ENCODE data around the gene GSTO2. TPM values are rescaled to one million over a fixed set of nuclear protein-coding genes. Genes with fewer than 3 reads are reported as not detected.

GSTO2 gene
- total RNA-seq, 1 experiment from 2014 or later, result 1.1 TPM

DNA sequence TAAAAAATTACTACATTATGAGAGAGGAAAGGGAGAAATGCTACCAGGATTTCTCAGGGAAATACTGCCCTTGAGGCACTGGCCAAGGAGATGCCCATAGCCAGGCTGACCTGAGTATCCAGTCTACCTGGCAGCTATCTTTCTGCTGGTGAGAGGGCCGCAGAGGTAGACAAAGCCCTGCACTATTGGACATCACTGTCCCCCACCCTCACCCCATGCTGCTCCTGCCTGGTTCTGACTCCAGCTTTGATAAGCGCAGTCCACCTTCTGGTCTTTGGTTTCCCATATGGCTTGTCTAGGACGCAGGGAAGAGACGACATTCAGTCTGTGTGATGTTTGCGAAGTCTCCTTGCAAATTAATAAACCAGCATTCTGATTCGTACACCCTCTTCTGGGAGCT, 65.6 kb downstream of the GSTO2 start:
- no peaks in the 10 kb centered on the region for H3K27me3 Mint-ChIP-seq (ENCODE audit: insufficient read depth, unreplicated experiment)
- no peaks in the 10 kb centered on the region for H3K9me3 ChIP-seq
- H3K9me3 Mint-ChIP-seq (ENCODE audit: unreplicated experiment), result no peaks in the 10 kb centered on the region
- H3K36me3 ChIP-seq (ENCODE audit: control insufficient read depth, insufficient read depth, low read length), result no peaks in the 10 kb centered on the region
- POLR2A ChIA-PET, result no interaction called here
- H3K4me3 Mint-ChIP-seq (ENCODE audit: unreplicated experiment), result no peak overlapping the region
- DNase-seq, result no peak
- peaks cover 42% of the 10 kb centered on the region for H3K4me1 ChIP-seq
- no peaks in the 10 kb centered on the region for H3K27me3 ChIP-seq (replicated peaks; ENCODE audit: control insufficient read depth, insufficient read depth, low read length)
- CTCF ChIA-PET, result no interaction called here
- H3K36me3 Mint-ChIP-seq (ENCODE audit: insufficient read depth, unreplicated experiment), result no peaks in the 10 kb centered on the region
- no peak overlapping the region for H3K4me3 ChIP-seq (ENCODE audit: low read depth, low read length)
- peaks cover 22% of the 10 kb centered on the region for H3K4me1 Mint-ChIP-seq (ENCODE audit: low read depth, unreplicated experiment)
- intact Hi-C loops (cut with micrococcal nuclease; ENCODE audit: unreplicated experiment), result no loop called here
- BruUV-seq (replicated peaks), result no TSS peak
- TF ChIP-seq, protein P1, sequence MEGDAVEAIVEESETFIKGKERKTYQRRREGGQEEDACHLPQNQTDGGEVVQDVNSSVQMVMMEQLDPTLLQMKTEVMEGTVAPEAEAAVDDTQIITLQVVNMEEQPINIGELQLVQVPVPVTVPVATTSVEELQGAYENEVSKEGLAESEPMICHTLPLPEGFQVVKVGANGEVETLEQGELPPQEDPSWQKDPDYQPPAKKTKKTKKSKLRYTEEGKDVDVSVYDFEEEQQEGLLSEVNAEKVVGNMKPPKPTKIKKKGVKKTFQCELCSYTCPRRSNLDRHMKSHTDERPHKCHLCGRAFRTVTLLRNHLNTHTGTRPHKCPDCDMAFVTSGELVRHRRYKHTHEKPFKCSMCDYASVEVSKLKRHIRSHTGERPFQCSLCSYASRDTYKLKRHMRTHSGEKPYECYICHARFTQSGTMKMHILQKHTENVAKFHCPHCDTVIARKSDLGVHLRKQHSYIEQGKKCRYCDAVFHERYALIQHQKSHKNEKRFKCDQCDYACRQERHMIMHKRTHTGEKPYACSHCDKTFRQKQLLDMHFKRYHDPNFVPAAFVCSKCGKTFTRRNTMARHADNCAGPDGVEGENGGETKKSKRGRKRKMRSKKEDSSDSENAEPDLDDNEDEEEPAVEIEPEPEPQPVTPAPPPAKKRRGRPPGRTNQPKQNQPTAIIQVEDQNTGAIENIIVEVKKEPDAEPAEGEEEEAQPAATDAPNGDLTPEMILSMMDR (IDR thresholded peaks at IDR 0.05; ENCODE audit: insufficient read depth in 1 of 2, low read depth in 1 of 2, low read length in 1 of 2, severe bottlenecking in 1 of 2, unreplicated experiment in 1 of 2), result no peak
- no peak overlapping the region for H3K27ac Mint-ChIP-seq (ENCODE audit: unreplicated experiment)

DNA sequence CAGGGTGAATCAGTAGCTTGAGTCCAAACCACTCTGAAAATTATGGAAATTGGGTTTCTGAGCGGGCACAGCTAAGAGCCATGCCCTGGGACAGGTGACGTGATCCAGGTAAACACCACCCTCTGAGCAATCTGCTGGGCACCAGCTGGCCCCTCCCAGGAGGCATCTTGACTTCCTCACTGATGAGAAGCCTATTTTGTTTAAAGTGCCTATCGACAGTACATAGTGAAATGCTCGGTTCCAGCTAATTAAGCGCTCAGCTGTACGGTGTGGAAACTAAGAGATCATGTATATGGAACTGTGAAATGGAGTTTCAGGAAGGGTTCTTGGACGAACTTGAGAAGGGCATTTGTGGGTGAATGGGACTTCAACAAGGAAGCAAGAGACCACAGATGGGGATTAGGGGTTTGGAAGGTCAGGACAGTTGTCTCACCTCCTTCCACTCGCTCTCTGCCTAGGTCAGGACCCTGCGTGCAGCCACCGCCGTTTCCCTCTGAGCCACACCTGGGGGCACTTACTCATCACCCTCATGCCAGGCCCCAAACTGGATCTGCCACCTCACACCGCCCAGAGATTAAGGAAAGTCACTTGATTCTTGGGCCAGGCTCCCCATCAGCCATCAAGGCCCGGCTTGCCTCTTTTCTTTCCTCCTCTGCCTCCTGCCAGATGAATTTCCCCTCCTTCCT, 66.1 kb downstream of the GSTO2 start:
- intact Hi-C loops (cut with micrococcal nuclease; ENCODE audit: unreplicated experiment), result no loop called here
- POLR2A ChIA-PET, result no interaction called here
- no peaks in the 10 kb centered on the region for H3K27me3 ChIP-seq (replicated peaks; ENCODE audit: control insufficient read depth, insufficient read depth, low read length)
- no peaks in the 10 kb centered on the region for H3K9me3 Mint-ChIP-seq (ENCODE audit: unreplicated experiment)
- no TSS peak for BruUV-seq (replicated peaks)
- H3K4me3 Mint-ChIP-seq (ENCODE audit: unreplicated experiment), result no peak overlapping the region
- H3K36me3 Mint-ChIP-seq (ENCODE audit: insufficient read depth, unreplicated experiment), result no peaks in the 10 kb centered on the region
- H3K36me3 ChIP-seq (ENCODE audit: control insufficient read depth, insufficient read depth, low read length), result no peaks in the 10 kb centered on the region
- H3K27ac Mint-ChIP-seq (ENCODE audit: unreplicated experiment), result no peak overlapping the region
- TF ChIP-seq, protein P1 (IDR thresholded peaks at IDR 0.05; ENCODE audit: insufficient read depth in 1 of 2, low read depth in 1 of 2, low read length in 1 of 2, severe bottlenecking in 1 of 2, unreplicated experiment in 1 of 2), result no peak
- peaks cover 42% of the 10 kb centered on the region for H3K4me1 ChIP-seq
- no peaks in the 10 kb centered on the region for H3K9me3 ChIP-seq
- no peak overlapping the region for H3K4me3 ChIP-seq (ENCODE audit: low read depth, low read length)
- H3K27me3 Mint-ChIP-seq (ENCODE audit: insufficient read depth, unreplicated experiment), result no peaks in the 10 kb centered on the region
- no peak for DNase-seq
- H3K4me1 Mint-ChIP-seq (ENCODE audit: low read depth, unreplicated experiment), result peaks cover 28% of the 10 kb centered on the region
- CTCF ChIA-PET, result no interaction called here

DNA sequence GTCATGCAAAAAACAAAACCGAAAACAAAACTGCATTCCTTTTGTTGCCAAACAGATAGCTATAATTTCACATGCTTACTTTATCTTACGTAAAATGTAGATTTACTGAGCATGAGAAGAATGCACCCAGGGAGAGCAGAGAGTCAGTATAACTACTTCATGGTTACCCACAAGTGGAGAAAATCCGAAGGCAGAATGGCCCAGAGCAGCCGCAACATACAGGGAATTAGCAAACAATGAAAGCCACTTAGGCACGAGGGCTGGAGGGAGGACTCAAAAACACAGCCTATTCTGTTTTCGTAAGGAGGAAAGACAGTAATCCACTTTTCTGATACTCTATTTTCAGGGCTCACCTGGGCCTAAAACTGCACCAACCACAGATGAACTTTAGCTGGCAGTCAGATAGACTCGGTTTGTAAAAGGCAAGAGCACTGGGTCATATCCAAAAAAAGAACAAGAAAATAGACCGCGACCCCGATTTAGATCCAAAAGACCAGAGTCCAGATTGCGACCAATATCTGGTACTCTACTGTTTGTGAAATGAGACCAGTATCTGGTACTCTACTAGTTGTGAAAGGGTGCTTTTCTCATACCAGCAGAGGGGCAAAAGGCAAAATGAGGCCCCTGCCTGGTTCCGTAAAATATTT, 68.0 kb downstream of the GSTO2 start:
- Mint-ChIP-seq H3K27ac (ENCODE audit: unreplicated experiment) (no peak overlapping the region), H3K36me3 (ENCODE audit: insufficient read depth, unreplicated experiment) (no peaks in the 10 kb centered on the region), H3K4me1 (ENCODE audit: low read depth, unreplicated experiment) (peaks cover 18% of the 10 kb centered on the region), H3K27me3 (ENCODE audit: insufficient read depth, unreplicated experiment) (no peaks in the 10 kb centered on the region), H3K4me3 (ENCODE audit: unreplicated experiment) (peak overlapping the region; percentile 99), H3K9me3 (ENCODE audit: unreplicated experiment) (no peaks in the 10 kb centered on the region)
- ChIA-PET POLR2A (no interaction called here), CTCF (interaction anchor here (1.1 kb wide), 1 partner anchor 31 kb away, joined by 3 read pairs; no protein-coding TSS in a partner anchor)
- no peaks in the 10 kb centered on the region for H3K27me3 ChIP-seq (replicated peaks; ENCODE audit: control insufficient read depth, insufficient read depth, low read length)
- intact Hi-C loops (cut with micrococcal nuclease; ENCODE audit: unreplicated experiment), result no loop called here
- no peaks in the 10 kb centered on the region for H3K36me3 ChIP-seq (ENCODE audit: control insufficient read depth, insufficient read depth, low read length)
- DNase-seq, result no peak
- H3K4me1 ChIP-seq, result peaks cover 26% of the 10 kb centered on the region
- no peak overlapping the region for H3K4me3 ChIP-seq (ENCODE audit: low read depth, low read length)
- BruUV-seq (replicated peaks), result TSS peak; percentile 46
- no peaks in the 10 kb centered on the region for H3K9me3 ChIP-seq
- TF ChIP-seq, protein P1 (IDR thresholded peaks at IDR 0.05; ENCODE audit: insufficient read depth in 1 of 2, low read depth in 1 of 2, low read length in 1 of 2, severe bottlenecking in 1 of 2, unreplicated experiment in 1 of 2), result no peak
